ENCODE data around the gene CCDC136.

The CCDC136 gene

DNA sequence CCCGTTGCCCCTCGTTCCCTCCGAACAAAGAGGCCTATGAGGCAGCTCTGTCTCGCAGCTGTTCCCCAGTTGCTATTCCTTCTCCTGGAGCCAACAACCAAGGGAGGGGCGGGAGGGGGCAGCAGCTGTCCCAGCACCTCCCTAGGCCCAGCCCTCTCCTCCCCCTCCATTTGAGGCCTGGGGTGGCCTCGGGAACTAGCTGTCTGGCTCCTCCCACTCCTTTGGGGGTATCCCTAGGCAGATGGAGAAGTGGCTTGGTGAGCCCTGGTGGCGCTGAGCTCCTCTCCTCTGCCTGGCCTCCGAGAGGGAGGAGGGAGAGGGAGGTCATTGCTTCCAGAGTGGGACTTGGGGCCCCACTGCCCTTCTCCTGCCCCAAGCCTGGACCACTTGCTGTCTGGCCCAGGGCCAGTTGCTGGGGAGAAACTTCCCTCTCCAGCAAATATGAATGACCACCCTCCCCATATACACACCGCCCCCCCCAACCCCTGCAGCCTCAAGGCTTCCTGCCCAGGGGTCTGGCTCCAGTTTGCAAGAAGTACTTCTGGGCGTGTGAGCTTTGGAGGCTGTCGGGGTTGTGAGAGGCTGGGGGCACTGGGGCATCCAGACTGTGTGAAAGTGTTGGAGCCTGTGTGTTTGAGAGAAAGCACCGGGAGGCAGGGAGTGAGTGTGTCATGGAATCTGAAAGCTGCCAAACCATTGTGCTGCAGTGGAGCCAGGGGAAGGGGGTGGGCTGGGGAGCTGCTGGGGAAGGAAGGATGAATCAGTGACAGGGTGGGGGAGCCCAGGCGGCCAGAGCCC, 41.6 kb downstream of the CCDC136 start:
- peak; percentile 58 to 78 (median 61) for DNase-seq

DNA sequence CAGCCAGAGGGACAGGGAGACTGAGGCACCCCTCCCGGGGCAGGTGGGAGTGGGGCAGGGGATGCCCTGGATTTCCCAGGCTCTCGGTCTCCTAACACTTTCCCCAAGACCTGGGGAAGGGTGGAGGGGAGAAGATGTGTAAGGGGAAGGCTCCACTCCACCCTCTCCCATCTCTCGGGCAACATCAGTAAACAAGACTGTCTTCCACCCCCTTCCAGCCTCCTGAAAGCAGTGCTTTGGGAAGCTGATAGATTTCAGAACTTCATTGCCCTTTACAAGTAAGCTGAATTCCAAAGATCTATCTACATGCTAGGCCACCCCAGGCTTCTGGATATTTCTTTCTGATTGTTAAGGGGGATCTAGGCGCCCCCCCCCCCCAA, 42.2 kb downstream of the CCDC136 start:
- no peak for DNase-seq

DNA sequence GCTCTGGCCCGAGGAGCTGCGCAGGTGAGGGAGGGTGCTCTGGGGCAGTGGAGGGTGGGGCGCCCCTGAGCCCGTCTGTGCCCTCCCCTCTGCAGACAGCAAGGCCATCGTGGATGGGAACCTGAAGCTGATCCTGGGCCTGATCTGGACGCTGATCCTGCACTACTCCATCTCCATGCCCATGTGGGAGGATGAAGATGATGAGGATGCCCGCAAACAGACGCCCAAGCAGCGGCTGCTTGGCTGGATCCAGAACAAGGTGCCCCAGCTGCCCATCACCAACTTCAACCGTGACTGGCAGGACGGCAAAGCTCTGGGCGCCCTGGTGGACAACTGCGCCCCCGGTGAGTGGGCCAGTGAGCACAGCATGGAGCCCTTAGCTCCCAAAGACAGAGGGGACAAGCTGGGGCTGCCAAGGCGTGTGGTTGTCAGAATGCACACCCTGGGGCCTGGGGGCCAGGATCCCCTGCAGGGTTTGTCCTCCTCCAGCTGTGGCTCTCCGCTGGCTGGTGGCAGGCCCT, 43.5 kb downstream of the CCDC136 start:
- no peak for DNase-seq

DNA sequence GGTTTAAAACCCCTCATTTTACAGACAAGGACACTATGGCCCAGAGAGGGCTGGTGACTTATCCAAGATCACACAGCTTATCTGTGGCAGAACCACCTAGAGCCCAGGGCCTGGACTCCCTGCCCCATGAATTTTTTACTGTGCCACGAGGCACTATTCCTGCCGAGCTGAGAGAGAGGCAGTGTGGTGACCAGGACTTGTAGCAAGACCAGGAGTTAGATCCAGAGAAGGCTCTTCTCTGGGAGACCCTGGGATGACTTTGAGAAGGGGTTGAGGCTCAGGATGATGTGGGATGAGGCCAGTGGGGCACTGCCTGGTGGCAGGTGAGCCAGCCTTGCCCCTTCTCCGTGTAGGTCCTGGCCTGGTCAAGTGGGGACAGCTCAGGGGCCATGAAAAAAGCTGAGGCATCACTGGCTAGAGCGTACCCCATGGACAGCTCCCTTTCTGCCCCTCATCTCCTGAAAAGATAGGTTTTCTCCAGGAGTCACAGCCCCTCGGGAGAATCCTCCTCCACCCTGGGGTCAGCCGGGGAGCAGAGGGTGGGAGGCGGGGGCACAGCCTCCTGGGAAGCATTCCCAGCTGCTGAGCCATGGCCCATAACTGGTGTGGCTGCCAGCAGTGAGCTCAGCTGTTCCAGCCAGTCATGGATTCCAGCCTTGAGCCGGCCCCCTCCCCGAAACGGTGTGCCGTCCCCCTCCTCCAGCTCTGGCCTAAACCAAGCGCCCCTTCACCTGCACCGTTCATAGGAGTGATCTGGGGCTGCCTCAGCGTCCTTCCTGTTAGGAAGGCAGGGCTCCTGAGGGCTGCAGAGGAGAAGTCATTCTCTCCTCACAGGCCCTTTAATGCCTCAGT, 44.2 kb downstream of the CCDC136 start:
- DNase-seq: no peak

DNA sequence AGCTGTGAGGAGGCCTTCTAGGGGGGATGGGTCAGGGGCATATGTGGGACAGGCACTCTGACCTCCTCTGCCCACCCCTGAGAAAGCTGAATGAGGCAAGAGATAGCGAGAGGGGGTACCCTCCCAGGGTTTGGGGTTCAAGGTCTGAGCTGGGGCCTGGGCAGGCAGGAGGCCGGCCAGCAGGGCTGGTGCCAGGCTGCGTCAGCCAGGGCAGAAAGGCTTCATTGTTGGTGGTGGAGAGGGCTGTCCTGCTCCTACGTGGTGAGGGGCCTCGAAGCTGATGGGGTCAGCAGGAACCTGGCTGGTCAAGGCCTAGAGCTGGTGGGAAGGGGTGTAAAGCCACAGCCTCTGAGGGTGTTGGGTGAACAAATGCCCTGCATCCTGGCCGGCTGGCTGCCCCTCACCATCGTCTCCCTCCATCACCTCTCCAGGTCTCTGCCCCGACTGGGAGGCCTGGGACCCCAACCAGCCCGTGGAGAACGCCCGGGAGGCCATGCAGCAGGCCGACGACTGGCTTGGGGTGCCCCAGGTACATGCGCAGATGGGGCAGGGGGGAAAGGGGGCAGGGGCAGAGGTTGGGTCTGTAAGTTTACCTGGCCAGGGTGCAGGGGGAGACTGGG, 45.1 kb downstream of the CCDC136 start:
- DNase-seq: no peak

DNA sequence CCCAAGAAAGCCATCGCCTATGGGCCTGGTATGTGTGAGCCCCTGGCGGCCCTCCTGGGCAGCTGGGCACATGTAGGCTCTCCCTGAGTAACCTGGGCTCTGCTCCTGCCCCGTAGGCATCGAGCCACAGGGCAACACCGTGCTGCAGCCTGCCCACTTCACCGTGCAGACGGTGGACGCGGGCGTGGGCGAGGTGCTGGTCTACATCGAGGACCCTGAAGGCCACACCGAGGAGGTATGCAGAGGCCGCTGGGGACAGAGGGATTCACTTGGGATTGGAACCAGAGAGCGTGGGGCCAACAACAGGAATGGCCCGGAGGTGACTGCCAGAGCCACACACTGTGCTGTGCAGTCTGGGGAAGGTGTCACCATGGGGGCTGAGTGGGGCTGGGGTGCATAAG, 45.8 kb downstream of the CCDC136 start:
- DNase-seq: no peak

DNA sequence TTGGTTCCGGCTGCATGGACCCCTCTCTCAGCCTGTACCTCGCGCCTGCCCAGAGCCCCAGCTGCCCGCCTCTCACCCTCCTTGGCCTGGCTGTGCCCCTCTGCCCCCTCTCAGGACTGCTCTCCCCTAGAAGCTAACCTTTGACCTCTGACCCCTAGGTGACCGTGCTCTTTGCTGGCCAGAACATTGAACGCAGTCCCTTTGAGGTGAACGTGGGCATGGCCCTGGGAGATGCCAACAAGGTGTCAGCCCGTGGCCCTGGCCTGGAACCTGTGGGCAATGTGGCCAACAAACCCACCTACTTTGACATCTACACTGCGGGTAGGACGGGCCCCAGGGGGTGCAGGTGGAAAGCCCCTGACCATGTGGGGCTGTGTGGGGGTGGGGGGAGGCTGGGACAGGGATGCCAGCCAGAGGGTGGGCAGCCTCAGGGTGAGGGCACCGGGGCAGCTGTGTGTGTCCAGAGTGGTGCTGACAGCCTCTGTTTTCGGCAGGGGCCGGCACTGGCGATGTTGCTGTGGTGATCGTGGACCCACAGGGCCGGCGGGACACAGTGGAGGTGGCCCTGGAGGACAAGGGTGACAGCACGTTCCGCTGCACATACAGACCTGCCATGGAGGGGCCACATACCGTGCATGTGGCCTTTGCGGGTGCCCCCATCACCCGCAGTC, 46.5 kb downstream of the CCDC136 start:
- DNase-seq: no peak

DNA sequence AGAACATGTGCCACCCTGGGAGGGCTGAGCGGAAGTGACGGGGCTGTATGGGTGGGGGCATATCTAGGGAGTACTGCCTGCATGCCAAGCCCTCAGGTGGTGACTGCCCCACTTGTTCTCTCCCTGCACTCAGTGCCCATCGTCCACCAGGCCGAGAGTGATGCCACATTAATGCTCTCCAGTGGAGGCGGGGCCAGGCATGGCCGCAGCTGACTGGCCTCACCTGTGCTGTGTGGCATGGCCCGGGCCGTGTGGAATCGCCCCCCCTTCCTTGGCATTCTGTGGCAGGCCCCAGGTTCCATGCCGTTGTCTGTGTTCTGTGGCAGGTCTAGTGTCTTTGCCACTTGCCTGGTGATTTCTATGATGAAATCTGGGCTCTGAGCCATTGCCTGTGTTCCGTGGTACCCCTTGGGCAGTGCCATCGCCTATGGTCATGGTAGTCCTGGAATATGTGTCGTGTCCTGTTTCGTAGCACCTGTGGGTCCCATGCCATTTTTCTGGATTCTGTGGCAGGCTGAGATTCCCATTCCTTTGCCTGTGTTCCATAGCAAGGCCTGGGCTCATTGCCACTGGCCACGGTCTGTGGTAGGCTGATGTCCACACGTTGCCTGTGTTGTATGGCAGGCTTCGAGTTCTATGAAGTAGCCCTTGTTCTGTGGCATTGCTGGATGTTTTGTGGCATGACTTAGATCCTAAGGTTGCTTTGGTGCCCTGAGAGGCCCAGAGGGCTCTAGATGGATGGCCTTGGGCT, 47.4 kb downstream of the CCDC136 start:
- DNase-seq: no peak

DNA sequence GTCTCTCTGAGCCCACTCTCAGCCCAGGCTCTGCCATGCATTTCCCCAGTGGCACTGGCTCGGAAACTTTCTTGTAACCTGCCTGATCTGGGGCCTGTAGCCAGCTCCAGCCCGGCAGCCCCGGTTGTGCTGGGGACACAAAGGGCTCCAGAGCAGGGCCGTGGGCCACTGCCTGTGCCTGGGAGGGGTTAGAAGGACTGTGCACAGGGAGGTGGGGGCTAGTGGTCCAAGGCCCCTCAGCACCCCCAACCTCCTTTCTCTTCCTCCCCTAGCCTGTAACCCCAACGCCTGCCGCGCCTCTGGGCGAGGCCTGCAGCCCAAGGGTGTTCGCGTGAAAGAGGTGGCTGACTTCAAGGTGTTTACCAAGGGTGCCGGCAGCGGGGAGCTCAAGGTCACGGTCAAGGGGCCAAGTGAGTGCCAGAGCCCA, 48.0 kb downstream of the CCDC136 start:
- DNase-seq: no peak

DNA sequence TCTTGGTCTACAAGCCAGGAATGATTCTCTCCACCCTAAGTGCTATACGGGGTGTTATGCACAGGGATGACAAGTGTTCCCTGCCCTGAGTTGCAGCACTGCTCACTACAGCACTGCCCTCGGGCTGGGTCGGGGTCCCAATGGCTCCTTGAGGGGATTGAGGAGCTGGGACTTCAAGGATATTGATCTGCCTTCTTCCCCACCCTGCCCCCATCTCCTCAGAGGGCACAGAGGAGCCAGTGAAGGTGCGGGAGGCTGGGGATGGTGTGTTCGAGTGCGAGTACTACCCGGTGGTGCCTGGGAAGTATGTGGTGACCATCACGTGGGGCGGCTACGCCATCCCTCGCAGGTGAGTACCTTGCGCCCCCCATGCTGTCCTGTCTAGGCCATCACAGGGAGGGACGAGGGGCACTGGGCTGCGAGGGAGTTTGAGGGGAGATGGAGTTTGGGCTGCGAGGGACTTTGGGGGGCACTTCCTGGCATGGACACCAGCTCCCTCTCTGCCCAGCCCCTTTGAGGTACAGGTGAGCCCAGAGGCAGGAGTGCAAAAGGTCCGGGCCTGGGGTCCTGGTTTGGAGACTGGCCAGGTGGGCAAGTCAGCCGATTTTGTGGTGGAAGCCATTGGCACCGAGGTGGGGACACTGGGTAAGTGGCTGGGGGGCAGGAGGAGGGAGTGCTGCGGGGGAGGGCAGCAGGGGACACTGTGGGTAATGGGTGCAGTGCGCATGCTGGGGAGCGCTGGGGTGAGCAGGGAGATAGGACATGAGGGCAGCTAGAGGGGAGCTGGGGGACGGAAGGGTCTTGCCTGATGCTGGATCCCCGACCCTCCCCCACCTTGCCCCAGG, 48.8 kb downstream of the CCDC136 start:
- DNase-seq: no peak

DNA sequence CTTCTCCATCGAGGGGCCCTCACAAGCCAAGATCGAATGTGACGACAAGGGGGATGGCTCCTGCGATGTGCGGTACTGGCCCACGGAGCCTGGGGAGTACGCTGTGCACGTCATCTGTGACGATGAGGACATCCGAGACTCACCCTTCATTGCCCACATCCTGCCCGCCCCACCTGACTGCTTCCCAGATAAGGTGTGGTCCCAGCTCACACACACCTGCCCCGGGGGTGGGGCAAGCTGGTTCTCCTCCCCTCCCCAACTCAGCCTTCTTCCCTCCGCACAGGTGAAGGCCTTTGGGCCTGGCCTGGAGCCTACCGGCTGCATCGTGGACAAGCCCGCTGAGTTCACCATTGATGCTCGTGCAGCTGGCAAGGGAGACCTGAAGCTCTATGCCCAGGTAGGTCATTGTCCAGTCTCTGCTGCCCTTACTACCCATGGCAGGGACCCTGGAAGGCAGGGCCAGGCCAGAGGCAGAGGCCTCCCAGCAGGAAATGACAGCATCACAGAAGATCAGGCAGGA, 49.5 kb downstream of the CCDC136 start:
- no peak for DNase-seq

DNA sequence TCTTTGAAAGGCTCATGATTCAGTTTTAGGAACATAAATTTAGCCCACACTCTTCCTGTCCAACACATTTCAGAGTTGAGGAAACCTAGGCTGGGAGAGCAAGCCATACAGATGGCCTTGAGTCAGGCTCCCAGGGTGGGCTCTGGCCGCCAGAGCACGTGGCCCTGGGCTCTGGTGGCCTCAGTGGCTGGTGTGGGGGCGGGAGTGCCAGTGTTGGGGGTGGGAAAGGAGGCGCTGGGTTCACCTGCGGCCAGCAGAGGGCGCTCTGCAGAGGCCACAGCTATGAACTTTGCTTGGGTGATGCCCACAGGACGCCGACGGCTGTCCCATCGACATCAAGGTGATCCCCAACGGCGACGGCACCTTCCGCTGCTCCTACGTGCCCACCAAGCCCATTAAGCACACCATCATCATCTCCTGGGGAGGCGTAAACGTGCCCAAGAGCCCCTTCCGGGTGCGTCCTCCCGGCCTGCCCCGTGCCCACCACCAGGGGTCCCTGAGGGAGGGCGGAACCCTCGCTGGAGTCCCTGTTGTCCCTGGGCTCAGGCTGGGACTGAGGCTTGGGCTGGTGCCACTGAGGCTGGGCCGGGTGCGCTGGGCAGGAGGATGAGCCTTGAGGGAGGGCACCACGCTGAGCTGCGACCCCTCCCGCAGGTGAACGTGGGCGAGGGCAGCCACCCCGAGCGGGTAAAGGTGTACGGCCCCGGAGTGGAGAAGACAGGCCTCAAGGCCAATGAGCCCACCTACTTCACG, 50.3 kb downstream of the CCDC136 start:
- DNase-seq: peak; percentile 71 to 87 (median 71)

DNA sequence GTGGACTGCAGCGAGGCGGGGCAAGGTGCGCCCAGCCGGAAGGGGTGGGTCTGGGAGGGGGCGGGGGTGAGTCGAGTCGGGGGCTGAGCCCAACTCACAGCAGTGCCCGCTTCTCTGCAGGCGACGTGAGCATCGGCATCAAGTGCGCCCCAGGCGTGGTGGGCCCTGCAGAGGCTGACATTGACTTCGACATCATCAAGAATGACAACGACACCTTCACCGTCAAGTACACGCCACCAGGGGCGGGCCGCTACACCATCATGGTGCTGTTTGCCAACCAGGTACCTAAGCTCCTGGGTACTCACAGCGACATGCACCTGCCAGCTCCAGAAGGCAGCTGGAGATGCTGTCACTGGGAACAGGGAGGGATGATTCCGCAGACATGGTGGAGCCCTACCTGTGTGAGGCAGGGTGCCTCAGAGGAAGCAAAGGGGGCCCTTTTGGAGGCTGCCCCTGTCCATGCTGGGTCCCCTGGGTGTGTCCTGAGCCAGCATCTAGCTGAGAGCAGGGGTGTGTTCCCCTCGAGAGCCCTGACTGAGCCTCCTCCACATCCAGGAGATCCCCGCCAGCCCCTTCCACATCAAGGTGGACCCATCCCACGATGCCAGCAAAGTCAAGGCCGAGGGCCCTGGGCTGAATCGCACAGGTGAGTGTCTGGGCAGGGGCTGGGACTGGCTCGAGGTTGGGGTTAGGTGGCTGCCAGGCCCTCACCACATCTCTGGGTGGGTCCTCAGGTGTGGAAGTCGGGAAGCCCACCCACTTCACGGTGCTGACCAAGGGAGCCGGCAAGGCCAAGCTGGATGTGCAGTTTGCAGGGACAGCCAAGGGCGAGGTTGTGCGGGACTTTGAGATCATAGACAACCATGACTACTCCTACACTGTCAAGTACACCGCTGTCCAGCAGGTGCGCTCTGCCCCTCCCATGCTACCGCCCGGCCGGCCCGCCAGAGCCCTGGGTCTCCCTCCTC, 51.2 kb downstream of the CCDC136 start:
- DNase-seq: no peak

DNA sequence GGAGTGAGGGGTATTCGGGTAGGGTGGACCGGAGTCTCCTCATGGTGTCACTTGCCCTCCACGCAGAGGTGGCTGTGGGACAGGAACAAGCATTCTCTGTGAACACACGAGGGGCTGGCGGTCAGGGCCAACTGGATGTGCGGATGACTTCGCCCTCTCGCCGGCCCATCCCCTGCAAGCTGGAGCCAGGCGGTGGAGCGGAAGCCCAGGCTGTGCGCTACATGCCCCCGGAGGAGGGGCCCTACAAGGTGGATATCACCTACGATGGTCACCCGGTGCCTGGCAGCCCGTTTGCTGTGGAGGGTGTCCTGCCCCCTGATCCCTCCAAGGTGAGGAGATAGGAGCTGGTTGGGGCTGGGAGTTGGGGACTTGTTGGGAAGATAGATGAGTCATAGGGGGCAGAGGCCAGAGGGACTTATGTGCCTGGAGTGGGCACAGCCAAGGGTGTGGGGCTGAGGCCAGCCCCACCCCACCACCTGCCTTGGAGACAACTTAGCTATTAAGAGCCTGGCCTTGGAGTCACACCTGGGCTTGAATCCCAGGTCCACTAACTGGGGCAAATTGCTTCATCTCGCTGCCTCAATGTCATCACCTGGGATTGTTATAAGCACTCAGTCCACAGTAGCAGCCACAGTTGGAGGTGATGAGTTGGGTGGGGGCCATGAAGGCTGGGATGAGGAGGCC, 52.3 kb downstream of the CCDC136 start:
- DNase-seq: no peak

DNA sequence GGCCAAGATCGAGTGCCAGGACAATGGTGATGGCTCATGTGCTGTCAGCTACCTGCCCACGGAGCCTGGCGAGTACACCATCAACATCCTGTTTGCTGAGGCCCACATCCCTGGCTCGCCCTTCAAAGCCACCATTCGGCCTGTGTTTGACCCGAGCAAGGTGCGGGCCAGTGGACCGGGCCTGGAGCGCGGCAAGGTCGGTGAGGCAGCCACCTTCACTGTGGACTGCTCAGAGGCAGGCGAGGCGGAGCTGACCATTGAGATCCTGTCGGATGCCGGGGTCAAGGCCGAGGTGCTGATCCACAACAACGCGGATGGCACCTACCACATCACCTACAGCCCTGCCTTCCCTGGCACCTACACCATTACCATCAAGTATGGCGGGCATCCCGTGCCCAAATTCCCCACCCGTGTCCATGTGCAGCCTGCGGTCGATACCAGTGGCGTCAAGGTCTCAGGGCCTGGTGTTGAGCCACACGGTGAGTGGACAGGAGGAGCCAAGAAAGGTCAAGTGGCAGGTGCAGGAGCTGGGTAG, 53.1 kb downstream of the CCDC136 start:
- DNase-seq: no peak

DNA sequence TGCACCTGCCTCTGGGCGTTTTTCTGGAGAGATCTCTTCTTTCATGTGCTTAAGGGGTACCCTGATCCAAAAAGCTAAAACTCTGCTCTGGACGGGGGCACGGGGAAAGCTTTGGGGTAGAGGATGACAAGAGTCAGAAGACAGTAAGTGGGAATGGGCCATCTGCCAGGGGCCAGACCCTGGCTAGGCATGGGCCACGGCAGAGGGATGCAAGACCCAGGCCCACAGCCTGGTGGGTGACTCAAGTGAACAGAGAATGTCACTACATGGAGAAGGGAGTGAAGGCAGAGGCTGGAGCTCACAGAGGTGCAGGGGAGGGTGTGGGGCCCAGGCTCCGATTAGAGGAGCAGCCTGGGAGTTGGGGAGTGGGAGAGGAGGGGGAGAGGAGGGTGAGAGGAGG, 53.7 kb downstream of the CCDC136 start:
- DNase-seq: no peak

DNA sequence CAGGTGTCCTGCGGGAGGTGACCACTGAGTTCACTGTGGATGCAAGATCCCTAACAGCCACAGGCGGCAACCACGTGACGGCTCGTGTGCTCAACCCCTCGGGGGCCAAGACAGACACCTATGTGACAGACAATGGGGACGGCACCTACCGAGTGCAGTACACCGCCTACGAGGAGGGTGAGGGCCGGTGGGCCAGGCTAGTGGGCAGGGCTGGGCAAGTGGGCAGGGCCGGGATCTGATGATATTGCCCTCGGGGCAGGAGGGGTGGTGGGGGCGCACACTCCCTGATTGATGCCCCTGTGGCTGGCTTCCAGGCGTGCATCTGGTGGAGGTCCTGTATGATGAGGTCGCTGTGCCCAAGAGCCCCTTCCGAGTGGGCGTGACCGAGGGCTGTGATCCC, 54.2 kb downstream of the CCDC136 start:
- no peak for DNase-seq
